GM19193 (cell line): Measurements from ENCODE around the gene GK2.

Source experiments
- POLR2A ChIP-seq: IDR thresholded peaks from 4 replicates; pipeline ENCODE4 v1.6.1; 2011; ENCODE audit not compliant: insufficient read depth, insufficient read length; ENCODE audit errors: extremely low read depth

GK2 gene

GRCh38 chr4:79403356-79403755, 4.7 kb downstream of the GK2 start:
- TF ChIP-seq POLR2A, result no peak

DNA sequence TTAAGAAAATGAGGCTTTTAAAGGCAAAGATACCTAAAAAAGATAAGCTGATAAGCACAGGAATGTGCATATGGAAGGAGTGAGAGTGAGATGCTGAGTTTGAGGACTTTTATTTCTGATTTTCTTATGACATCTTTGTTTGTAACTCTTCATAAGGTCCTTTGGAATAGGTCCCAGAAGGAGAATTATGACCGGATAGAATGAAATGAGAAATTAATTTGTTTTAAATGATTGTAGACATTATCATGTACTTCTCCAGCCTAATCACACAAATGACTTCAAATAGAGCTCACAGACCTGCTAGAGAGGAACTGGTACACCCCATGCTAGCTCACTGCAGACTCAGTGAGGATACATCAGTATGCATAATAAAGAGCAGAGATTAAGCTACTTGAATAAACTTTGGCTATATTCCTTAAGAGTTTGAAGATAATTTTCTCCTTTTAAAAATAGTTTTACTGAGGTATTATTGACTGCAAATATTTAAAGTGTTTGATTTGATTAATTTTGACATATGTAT, 5.6 kb downstream of the GK2 start:
- no peak for TF ChIP-seq POLR2A

- TF ChIP-seq POLR2A, result no peak
Observed at GRCh38 chr4:79399076-79399475, 9.0 kb downstream of the GK2 start.

GRCh38 chr4:79397951-79398350, 10.1 kb downstream of the GK2 start:
- TF ChIP-seq POLR2A, result no peak

GRCh38 chr4:79396794-79397193, 11.2 kb downstream of the GK2 start:
- no peak for TF ChIP-seq POLR2A

- no peak for TF ChIP-seq POLR2A
Observed at GRCh38 chr4:79395841-79396240, 12.2 kb downstream of the GK2 start.

DNA sequence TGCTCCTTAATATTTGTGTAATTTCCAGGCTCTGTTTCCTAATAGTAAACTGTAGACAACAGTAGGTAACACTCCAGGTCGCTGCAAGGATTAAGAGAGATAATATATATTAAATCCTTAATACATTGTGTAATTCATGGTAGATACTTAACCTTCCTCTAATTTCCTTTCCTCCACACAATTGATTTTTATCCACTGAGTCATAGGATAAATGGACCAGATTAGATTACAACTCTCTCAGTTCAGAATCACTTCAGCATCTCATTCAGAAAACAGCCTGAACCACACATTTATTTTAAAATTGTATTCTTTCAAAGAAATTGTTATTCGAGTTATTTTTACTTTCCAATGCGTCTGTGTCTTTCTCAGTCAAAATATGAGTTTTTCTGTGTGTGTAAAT, 17.1 kb downstream of the GK2 start:
- TF ChIP-seq POLR2A, result no peak

DNA sequence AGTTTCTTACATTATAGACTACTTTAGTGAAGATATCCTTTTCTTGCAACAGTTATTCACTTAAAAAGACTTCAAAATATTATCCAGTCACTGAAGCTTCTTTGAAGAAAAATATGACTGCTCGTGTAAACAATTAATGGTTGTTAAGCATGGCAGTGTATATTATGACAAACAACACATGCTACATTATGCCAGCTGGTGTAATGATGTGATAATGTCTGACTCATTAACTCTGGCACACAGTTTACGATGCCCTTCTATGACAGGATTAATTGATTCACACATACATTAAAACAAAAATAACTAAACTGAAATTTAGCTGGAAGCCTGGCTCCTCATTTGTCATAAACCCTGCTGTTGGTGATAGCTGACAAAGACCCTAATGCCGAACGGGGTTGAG, 22.4 kb downstream of the GK2 start:
- no peak for TF ChIP-seq POLR2A

DNA sequence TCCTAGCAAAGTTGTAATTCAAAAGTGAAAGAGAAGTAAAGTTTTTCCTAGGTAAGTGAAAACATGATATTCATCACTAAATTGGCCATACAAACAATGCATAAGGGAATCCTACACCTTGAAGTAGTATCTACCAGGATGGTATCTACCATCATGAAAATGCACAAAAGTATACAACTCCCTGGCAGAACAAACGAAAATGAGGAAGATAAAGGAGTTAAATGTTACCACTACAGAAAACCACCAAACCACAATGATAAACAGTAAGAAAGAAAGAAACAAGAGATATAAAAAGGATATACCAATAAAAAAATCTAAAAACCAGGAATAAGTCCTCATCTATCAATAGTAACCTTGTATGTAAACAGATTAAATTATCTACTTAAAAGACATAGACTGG, 26.9 kb downstream of the GK2 start:
- TF ChIP-seq POLR2A, result no peak

DNA sequence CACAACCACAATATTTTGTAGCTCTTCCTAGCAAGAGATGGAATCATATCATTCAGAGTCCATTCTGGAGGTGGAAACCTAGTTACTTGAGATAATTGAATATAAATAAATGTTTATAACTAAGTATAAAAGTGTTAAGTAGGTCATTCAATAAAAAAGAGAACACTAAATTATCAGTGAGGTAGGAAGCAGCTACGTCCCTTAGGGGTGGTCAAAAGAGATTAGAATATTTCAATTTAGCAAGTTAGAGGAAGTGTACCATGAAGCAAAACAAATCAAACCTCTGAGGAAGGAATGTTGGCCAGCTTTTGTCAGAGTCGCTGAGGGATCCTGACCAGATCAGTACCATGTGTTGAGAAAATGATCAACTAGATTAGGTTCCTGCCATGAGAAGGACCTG, 38.0 kb downstream of the GK2 start:
- TF ChIP-seq POLR2A, result no peak

DNA sequence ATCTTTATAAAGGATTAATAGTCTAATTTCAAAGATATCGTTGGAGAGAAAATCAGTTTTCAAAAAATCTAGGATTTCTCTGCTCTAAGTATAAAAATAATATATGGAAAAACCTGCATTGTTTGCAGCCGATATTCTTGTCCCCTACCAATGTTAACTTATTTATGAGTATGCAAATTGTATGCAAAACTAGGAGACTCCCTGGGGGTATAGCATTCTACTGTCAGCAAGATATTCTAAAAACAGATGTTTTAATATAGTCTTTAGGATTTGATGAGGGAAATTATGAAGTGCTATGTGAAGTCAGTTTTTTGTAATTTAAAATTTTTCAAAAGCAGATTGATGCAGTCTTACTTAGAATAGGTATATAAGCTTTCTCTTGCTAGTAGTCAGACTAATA, 40.9 kb downstream of the GK2 start:
- TF ChIP-seq POLR2A, result no peak

DNA sequence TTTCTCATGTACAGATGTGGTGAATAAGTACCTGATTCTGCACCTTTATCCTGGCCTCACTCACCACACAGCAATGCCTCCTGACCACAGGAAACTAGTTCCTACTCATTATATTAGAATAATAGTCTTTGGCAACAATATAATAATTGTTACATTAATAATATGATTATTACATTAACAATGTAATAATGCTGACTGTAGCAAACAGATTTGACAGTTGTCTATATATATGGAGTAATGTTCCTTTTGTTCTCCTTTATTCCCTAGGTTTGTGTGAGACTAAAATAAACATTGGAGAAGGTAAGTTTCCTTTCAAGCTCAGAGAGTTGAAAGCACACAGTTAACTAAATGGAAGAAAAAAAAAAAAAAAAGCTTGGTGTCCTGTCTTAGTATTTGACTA, 41.6 kb downstream of the GK2 start:
- no peak for TF ChIP-seq POLR2A

GRCh38 chr4:79364061-79364460, 44.0 kb downstream of the GK2 start:
- no peak for TF ChIP-seq POLR2A

- TF ChIP-seq POLR2A, result no peak
Observed at GRCh38 chr4:79362626-79363025, 45.4 kb downstream of the GK2 start.

DNA sequence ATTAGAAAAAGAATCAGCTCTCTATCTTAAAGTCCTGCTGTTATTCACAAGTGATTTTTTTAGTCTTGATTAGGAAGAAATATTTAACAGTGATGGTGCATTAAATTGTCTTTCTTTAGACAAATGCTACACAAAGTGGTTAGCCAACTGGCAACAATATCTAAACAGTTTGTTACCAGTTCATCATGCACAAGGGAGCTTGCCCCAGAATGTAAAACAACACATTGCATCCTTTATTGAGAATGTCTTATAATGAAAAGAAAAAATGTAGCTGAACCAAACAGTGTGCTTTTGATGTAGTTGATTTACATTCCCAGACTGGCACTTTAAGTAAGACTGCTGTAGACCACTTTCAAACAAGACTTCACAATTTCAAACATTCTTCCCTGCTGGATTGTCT, 48.0 kb downstream of the GK2 start:
- TF ChIP-seq POLR2A, result no peak

GRCh38 chr4:79358438-79358837, 49.6 kb downstream of the GK2 start:
- TF ChIP-seq POLR2A, result no peak

GRCh38 chr4:79357365-79357764, 50.7 kb downstream of the GK2 start:
- TF ChIP-seq POLR2A, result no peak
